Left lobe of liver (tissue), 2 donors: ENCODE results near the gene KLK13. TPM values are rescaled to one million over a fixed set of nuclear protein-coding genes. Genes with fewer than 3 reads are reported as not detected.
A peak's percentile ranks its signal among the peaks of the same experiment; 100 is the strongest.

Experiments
- ATAC-seq: fragments of 200-7000 bp; cut with Tn5 transposase; one replicate; pipeline ENCODE4 v1.9.1; 2020; ENCODE audit warnings: mild to moderate bottlenecking, moderate library complexity
- DNase-seq: peaks from one replicate; pipeline ENCODE4 v3.0.0-alpha.2; 2020; ENCODE audit warnings: low spot score
- total RNA-seq: library from RNA; stranded (reverse); gene quantifications from one replicate; pipeline ENCODE4 v1.2.1, GENCODE V29; 2021
- donor health status: DM: no; HTN: no; CAD: no; lungs with moderate emphysema.
- donor health status: DM: no; HTN: yes; CAD: no.

KLK13 gene
- total RNA-seq, 1 donor from 2014 or later, result not detected

GRCh38 chr19:51024924-51025323, 40.0 kb downstream of the KLK13 start:
- no peak for ATAC-seq

GRCh38 chr19:51023946-51024345, 40.9 kb downstream of the KLK13 start:
- DNase-seq, result no peak

More at GRCh38 chr19:51024924-51025323, 40.0 kb downstream of the KLK13 start:
- DNase-seq, result no peak

GRCh38 chr19:51022526-51022925, 42.4 kb downstream of the KLK13 start:
- ATAC-seq (no peak), DNase-seq (no peak)

More at GRCh38 chr19:51023946-51024345, 40.9 kb downstream of the KLK13 start:
- no peak for ATAC-seq

- DNase-seq, result no peak
- peak; percentile 74 for ATAC-seq
Observed at GRCh38 chr19:51020988-51021651, 43.8 kb downstream of the KLK13 start.

GRCh38 chr19:51019544-51019925, 45.4 kb downstream of the KLK13 start, which contains the start of gene KLK10:
Gene KLK10, minus strand, starts transcription at chr19:51019709. Its CDS starts 579 bp downstream, at chr19:51019130.
- DNase-seq (no peak), ATAC-seq (no peak)

- peak; percentile 37 for ATAC-seq
- no peak for DNase-seq
Observed at GRCh38 chr19:51018745-51019543, 45.9 kb downstream of the KLK13 start.

GRCh38 chr19:51016798-51017683, 47.9 kb downstream of the KLK13 start:
- ATAC-seq (peak; percentile 69), DNase-seq (peak; percentile 55)

- no peak for DNase-seq
- no peak for ATAC-seq
Observed at GRCh38 chr19:51015691-51016267, 49.1 kb downstream of the KLK13 start.

- ATAC-seq (no peak), DNase-seq (no peak)
Observed at GRCh38 chr19:51014242-51014641, 50.6 kb downstream of the KLK13 start.

- ATAC-seq (no peak), DNase-seq (no peak)
Observed at GRCh38 chr19:51012661-51013190, 52.2 kb downstream of the KLK13 start.

- DNase-seq, result no peak
- ATAC-seq, result no peak
Observed at GRCh38 chr19:51010066-51010795, 54.7 kb downstream of the KLK13 start.

- ATAC-seq (no peak), DNase-seq (no peak)
Observed at GRCh38 chr19:51009061-51009891, 55.6 kb downstream of the KLK13 start.

- DNase-seq (no peak), ATAC-seq (no peak)
Observed at GRCh38 chr19:51007488-51007887, 57.4 kb downstream of the KLK13 start.

GRCh38 chr19:51006406-51006805, 58.5 kb downstream of the KLK13 start:
- ATAC-seq (no peak), DNase-seq (no peak)

Other genes with a start within 250 kb of the KLK13 start
- 0.75 TPM for gene KLK1, start 241.3 kb downstream of the KLK13 start, total RNA-seq
- gene KLK15, start 231.5 kb downstream of the KLK13 start, total RNA-seq, result not detected
- gene KLK3, start 210.2 kb downstream of the KLK13 start, total RNA-seq, result not detected
- not detected for gene KLK2, start 191.7 kb downstream of the KLK13 start, total RNA-seq
- gene KLK4, start 153.7 kb downstream of the KLK13 start, total RNA-seq, result not detected
- gene KLK5, start 112.1 kb downstream of the KLK13 start, total RNA-seq, result not detected
- not detected for gene KLK6, start 95.5 kb downstream of the KLK13 start, total RNA-seq
- not detected for gene KLK7, start 81.2 kb downstream of the KLK13 start, total RNA-seq
- gene KLK8, start 63.5 kb downstream of the KLK13 start, total RNA-seq, result not detected
- gene KLK10, start 45.4 kb downstream of the KLK13 start, total RNA-seq, result not detected
- not detected for gene KLK11, start 38.5 kb downstream of the KLK13 start, total RNA-seq
- gene KLK12, start 30.1 kb downstream of the KLK13 start, total RNA-seq, result not detected
- not detected for gene KLK14, start 17.8 kb upstream of the KLK13 start, total RNA-seq
- 4.4 TPM for gene CTU1, start 43.3 kb upstream of the KLK13 start, total RNA-seq
- gene SIGLEC9, start 59.8 kb upstream of the KLK13 start, total RNA-seq, result 4.8 TPM
- gene SIGLEC7, start 77.2 kb upstream of the KLK13 start, total RNA-seq, result 3.8 TPM
- gene CD33, start 160.0 kb upstream of the KLK13 start, total RNA-seq, result 3.4 TPM
- gene SIGLECL1, start 186.0 kb upstream of the KLK13 start, total RNA-seq, result not detected
- 0.86 TPM for gene IGLON5, start 246.6 kb upstream of the KLK13 start, total RNA-seq